SK-N-SH (cell line): ENCODE measurements around the gene PLEKHA8.

Experiments used
- EZH2phosphoT487 ChIP-seq: fragments of 200-600 bp; sonication (generic); IDR thresholded peaks from 2 replicates; pipeline ENCODE4 v1.6.1; 2017; ENCODE audit warnings: low read depth, mixed run types, mild to moderate bottlenecking, antibody characterized with exemption, moderate library complexity, borderline replicate concordance
- FOXM1 ChIP-seq: IDR thresholded peaks from 2 replicates; pipeline ENCODE4 v1.4.0; 2012; ENCODE audit warnings: low read depth, mild to moderate bottlenecking
- GABPA ChIP-seq: IDR thresholded peaks from 2 replicates; pipeline ENCODE4 v1.4.0; 2012; ENCODE audit warnings: low read depth, mild to moderate bottlenecking
- JUND ChIP-seq: IDR thresholded peaks from 2 replicates; pipeline ENCODE4 v1.4.0; 2012
- MXI1 ChIP-seq: IDR thresholded peaks from 2 replicates; pipeline ENCODE4 v1.6.1; 2012; ENCODE audit warnings: mild to moderate bottlenecking, low read depth, low read length, improper control_type of control experiment
- POLR2AphosphoS5 ChIP-seq: IDR thresholded peaks from 2 replicates; pipeline ENCODE4 v1.6.1; 2012; ENCODE audit warnings: low read depth, low read length
- RAD21 ChIP-seq: IDR thresholded peaks from 2 replicates; pipeline ENCODE4 v1.6.1; 2012; ENCODE audit warnings: mild to moderate bottlenecking, low read length
- SMC3 ChIP-seq: IDR thresholded peaks from 2 replicates; pipeline ENCODE4 v1.6.1; 2012; ENCODE audit warnings: low read depth, low read length, improper control_type of control experiment
- TAF1 ChIP-seq: IDR thresholded peaks from 2 replicates; pipeline ENCODE4 v1.6.1; 2012; ENCODE audit warnings: low read depth, mild to moderate bottlenecking, low read length, moderate library complexity, borderline replicate concordance
- TCF12 ChIP-seq: IDR thresholded peaks from 2 replicates; pipeline ENCODE4 v1.4.0; 2012
- YY1 ChIP-seq: IDR thresholded peaks from 2 replicates; pipeline ENCODE4 v1.4.0; 2012; ENCODE audit warnings: low read depth, mild to moderate bottlenecking
- TF ChIP-seq, protein P1 (sequence below): fragments of 200-600 bp; sonication (generic); IDR thresholded peaks from 2 replicates; pipeline ENCODE4 v1.6.1; 2017; ENCODE audit warnings: antibody characterized with exemption, mild to moderate bottlenecking, moderate library complexity
- TF ChIP-seq, protein P2 (sequence below): IDR thresholded peaks from 2 replicates; pipeline ENCODE4 v1.4.0; 2012; ENCODE audit warnings: low read depth, borderline replicate concordance
- TF ChIP-seq, protein P3 (sequence below): IDR thresholded peaks from 2 replicates; pipeline ENCODE4 v1.6.1; 2012; ENCODE audit warnings: mild to moderate bottlenecking, low read depth, low read length, moderate library complexity

DNA sequence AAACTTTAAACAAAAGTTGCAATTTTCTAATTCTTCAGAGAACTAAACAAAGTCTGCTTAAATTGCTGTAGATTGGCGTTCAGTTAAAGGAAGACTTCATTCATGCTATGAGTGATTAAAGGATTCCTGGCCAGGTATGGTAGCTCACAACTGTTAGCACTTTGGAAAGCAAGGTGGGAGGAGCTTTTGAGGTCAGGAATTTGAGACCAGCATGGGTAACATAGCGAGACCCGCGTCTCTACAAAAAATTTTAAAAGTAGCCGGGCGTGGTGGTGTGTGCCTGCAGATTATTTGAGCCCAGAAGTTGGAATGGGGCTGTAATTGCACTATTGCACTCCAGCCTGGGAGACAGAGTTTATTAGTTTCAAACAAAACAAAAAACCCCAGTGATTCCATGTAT lies 25.1 kb upstream of the PLEKHA8 start:
- TF ChIP-seq, protein P1, sequence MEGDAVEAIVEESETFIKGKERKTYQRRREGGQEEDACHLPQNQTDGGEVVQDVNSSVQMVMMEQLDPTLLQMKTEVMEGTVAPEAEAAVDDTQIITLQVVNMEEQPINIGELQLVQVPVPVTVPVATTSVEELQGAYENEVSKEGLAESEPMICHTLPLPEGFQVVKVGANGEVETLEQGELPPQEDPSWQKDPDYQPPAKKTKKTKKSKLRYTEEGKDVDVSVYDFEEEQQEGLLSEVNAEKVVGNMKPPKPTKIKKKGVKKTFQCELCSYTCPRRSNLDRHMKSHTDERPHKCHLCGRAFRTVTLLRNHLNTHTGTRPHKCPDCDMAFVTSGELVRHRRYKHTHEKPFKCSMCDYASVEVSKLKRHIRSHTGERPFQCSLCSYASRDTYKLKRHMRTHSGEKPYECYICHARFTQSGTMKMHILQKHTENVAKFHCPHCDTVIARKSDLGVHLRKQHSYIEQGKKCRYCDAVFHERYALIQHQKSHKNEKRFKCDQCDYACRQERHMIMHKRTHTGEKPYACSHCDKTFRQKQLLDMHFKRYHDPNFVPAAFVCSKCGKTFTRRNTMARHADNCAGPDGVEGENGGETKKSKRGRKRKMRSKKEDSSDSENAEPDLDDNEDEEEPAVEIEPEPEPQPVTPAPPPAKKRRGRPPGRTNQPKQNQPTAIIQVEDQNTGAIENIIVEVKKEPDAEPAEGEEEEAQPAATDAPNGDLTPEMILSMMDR, result no peak
- TF ChIP-seq POLR2AphosphoS5 (no peak), FOXM1 (no peak), JUND (no peak), MXI1 (no peak), RAD21 (no peak), TAF1 (no peak), TCF12 (no peak), EZH2phosphoT487 (no peak), SMC3 (no peak), GABPA (no peak), YY1 (no peak)
- TF ChIP-seq, protein P2, sequence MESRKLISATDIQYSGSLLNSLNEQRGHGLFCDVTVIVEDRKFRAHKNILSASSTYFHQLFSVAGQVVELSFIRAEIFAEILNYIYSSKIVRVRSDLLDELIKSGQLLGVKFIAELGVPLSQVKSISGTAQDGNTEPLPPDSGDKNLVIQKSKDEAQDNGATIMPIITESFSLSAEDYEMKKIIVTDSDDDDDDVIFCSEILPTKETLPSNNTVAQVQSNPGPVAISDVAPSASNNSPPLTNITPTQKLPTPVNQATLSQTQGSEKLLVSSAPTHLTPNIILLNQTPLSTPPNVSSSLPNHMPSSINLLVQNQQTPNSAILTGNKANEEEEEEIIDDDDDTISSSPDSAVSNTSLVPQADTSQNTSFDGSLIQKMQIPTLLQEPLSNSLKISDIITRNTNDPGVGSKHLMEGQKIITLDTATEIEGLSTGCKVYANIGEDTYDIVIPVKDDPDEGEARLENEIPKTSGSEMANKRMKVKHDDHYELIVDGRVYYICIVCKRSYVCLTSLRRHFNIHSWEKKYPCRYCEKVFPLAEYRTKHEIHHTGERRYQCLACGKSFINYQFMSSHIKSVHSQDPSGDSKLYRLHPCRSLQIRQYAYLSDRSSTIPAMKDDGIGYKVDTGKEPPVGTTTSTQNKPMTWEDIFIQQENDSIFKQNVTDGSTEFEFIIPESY, result no peak
- TF ChIP-seq, protein P3, sequence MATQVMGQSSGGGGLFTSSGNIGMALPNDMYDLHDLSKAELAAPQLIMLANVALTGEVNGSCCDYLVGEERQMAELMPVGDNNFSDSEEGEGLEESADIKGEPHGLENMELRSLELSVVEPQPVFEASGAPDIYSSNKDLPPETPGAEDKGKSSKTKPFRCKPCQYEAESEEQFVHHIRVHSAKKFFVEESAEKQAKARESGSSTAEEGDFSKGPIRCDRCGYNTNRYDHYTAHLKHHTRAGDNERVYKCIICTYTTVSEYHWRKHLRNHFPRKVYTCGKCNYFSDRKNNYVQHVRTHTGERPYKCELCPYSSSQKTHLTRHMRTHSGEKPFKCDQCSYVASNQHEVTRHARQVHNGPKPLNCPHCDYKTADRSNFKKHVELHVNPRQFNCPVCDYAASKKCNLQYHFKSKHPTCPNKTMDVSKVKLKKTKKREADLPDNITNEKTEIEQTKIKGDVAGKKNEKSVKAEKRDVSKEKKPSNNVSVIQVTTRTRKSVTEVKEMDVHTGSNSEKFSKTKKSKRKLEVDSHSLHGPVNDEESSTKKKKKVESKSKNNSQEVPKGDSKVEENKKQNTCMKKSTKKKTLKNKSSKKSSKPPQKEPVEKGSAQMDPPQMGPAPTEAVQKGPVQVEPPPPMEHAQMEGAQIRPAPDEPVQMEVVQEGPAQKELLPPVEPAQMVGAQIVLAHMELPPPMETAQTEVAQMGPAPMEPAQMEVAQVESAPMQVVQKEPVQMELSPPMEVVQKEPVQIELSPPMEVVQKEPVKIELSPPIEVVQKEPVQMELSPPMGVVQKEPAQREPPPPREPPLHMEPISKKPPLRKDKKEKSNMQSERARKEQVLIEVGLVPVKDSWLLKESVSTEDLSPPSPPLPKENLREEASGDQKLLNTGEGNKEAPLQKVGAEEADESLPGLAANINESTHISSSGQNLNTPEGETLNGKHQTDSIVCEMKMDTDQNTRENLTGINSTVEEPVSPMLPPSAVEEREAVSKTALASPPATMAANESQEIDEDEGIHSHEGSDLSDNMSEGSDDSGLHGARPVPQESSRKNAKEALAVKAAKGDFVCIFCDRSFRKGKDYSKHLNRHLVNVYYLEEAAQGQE, result no peak
